ENCODE data around the gene ZBTB12.
A peak's percentile ranks its signal among the peaks of the same experiment; 100 is the strongest.
"Not testable (repeated sequence)": the region's sequence is repeated elsewhere in the genome, so short reads cannot be mapped to it uniquely, and the experiment has no call there.

The ZBTB12 gene

GRCh38 chr6:31874836-31875572 lies 26.9 kb downstream of the ZBTB12 start:
- DNase-seq (ENCODE audit: low read depth in 2 of 2) = no peak

- DNase-seq (ENCODE audit: low read depth in 2 of 2) = no peak
Measured at GRCh38 chr6:31874084-31874670, 27.7 kb downstream of the ZBTB12 start.

GRCh38 chr6:31871046-31871659 lies 30.7 kb downstream of the ZBTB12 start:
- DNase-seq (ENCODE audit: low read depth in 2 of 2) = no peak

DNA sequence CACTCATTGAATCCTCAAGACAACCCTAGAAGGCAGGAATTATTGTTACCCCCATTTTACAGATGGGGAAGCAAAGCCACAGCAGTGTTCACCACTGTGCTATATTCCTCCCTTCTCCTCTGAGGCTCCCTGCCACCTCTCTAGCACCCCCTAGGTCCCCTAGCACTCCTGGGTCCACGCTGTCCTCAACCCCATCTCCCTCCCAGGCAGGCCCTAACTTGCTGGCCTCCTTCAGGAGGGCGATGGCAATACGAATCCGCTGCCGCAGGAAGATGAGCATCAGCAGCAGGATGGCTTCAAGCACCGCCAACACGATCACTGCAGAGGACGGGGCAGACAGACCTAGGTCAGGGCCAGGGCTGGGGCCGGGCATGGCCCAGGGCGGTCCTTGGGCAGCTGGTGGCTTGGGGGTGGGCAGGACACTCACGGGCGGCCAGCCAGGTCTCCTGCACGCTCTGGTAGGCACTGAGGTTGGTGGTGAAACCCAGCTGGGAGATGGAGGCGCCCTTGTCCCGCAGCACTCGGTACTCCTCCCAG lies 31.4 kb downstream of the ZBTB12 start:
- no peak for DNase-seq (ENCODE audit: low read depth in 2 of 2)

DNA sequence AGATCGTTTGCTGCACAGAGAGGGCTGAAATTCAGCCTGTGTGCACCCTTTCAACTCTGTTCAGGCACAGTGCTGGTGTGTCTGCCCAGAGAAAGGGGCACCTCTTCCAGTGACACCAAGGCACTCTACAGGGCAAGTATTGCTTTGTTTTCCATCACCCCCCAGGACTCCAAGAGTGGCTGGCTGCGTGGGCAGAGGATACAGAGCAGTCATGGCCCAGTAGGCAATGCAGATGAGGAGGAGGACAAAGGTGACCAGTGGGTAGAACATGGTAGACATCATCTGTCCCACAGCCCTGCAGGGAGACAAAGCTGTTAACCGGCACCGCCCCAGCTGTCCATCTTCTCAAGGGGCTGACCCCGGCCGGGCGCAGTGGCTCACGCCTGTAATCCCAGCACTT lies 32.5 kb downstream of the ZBTB12 start:
- DNase-seq (ENCODE audit: low read depth in 2 of 2) = no peak

GRCh38 chr6:31868658-31868971 lies 33.3 kb downstream of the ZBTB12 start:
- DNase-seq (ENCODE audit: low read depth in 2 of 2) = not testable (repeated sequence)

GRCh38 chr6:31865205-31866118 lies 36.4 kb downstream of the ZBTB12 start:
- no peak for DNase-seq (ENCODE audit: low read depth in 2 of 2)

DNA sequence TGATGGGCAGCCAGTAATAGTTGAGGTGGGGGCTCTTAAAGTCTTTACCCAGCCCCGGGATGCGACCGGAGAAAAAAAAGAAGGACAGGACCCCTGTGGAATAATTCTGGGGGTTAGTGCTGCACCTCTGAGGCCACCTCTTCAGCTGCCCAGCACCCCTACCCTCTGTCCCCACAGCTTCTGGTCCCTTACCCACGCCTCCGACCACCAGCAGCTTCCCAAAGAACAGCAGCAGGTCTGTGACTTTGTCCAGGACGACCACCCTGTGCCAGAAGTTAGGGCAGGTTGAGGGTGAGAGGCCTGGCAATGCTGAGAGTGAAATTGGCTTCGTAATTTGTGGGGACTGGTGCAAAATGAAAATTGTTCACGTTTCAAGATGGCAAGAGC lies 37.1 kb downstream of the ZBTB12 start:
- no peak for DNase-seq (ENCODE audit: low read depth in 2 of 2)

DNA sequence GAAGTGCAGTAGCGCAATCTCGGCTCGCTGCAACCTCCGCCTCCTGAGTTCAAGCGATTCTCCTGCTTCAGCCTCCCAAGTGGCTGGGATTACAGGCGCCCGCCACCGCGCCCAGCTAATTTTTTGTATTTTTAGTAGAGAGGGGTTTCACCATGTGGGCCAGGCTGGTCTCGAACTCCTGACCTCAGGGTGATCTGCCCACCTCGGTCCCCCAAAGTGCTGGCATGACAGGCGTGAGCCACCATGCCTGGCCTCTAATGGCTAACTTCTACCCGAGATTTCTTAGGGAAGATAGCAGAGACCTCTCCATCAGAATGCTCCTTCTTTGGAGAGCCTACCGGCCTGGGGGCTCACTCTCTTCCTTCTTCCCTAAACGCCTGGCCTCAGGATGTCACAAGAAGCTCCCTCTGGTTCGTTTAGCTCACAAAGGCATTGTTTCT lies 37.7 kb downstream of the ZBTB12 start:
- not testable (repeated sequence) for DNase-seq (ENCODE audit: low read depth in 2 of 2)

- peak; percentile 99 to 100 for DNase-seq (ENCODE audit: low read depth in 2 of 2)
Measured at GRCh38 chr6:31862344-31863235, 39.3 kb downstream of the ZBTB12 start, which contains the start of gene NEU1. NEU1 (minus strand) TSS chr6:31862821; CDS start chr6:31862776, 45 bp downstream.

DNA sequence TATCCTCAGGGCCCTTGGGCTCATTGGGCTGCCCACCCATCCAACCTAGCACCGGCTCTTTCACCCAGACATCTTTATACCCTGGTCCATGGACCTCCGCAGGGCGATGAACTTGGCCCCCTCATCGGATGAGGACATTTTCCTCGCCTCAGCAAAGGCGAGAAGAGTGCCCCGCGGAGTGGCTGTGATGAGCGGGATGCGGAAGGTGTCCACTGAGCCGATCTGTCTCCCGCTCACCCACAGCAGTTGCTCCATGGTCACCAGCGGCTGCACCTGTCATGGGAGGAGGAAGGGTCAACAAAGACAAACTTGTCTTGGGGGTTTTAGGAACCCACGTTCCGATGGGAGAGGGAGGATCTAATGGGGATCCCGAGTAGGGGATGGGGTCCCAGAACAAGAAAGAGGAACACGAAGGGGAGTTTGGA lies 40.0 kb downstream of the ZBTB12 start:
- no peak for DNase-seq (ENCODE audit: low read depth in 2 of 2)

DNA sequence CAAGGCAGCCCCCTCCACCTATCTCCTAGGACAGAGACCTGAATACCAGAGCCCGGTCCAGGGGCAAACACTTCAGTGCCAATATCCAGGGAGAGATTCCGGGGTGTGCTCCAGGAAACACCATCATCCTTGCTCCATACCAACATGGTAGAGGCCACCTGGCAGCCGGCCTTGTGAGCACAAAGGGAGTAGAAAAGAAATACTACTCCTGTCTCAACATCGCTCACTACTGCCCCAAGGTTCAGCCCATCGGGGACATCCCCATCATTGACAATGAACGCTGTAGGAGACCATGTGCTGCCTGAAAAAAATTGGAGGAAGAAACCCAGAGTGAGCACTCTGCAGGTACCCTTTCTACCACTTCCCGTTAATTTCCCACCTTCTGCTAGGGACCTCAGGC lies 40.7 kb downstream of the ZBTB12 start:
- no peak for DNase-seq (ENCODE audit: low read depth in 2 of 2)

DNA sequence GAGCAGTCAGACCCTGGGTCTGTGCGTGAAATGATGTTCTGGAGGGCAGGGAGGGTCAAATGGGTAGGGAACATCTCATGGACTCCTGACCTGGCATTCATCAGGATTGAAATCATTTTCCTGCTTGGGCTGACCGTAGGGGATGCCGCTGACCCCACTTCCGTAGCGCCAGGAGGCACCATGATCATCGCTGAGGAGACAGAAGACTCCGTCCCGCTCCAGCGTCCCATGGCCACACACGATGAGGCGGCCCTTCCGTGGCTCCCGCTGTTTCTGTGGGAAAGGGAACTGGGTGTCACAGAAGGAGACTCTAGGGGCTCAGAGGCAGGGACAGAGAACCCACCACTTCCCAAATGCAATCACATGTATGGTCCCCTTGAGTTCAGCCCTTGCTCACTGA lies 41.5 kb downstream of the ZBTB12 start:
- DNase-seq (ENCODE audit: low read depth in 2 of 2) = no peak

GRCh38 chr6:31859923-31860322 lies 42.0 kb downstream of the ZBTB12 start:
- no peak for DNase-seq (ENCODE audit: low read depth in 2 of 2)

GRCh38 chr6:31858707-31859106 lies 43.2 kb downstream of the ZBTB12 start:
- DNase-seq (ENCODE audit: low read depth in 2 of 2) = no peak

DNA sequence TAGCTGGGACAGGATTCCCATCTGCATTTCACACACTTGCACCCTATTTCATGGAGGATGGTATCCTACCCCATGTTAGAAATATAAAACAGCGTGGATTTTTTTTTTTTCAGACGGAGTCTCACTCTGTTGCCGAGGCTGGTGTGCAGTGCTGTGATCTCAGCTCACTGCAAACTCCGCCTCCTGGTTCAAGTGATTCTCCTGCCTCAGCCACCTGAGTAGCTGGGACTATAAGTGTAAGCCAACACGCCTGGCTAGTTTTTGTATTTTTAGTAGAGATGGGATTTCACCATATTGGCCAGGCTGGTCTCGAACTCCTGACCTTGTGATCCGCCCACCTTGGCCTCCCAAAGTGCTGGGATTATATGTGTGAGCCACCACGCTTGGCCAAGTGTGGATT lies 44.1 kb downstream of the ZBTB12 start:
- DNase-seq (ENCODE audit: low read depth in 2 of 2) = not testable (repeated sequence)

DNA sequence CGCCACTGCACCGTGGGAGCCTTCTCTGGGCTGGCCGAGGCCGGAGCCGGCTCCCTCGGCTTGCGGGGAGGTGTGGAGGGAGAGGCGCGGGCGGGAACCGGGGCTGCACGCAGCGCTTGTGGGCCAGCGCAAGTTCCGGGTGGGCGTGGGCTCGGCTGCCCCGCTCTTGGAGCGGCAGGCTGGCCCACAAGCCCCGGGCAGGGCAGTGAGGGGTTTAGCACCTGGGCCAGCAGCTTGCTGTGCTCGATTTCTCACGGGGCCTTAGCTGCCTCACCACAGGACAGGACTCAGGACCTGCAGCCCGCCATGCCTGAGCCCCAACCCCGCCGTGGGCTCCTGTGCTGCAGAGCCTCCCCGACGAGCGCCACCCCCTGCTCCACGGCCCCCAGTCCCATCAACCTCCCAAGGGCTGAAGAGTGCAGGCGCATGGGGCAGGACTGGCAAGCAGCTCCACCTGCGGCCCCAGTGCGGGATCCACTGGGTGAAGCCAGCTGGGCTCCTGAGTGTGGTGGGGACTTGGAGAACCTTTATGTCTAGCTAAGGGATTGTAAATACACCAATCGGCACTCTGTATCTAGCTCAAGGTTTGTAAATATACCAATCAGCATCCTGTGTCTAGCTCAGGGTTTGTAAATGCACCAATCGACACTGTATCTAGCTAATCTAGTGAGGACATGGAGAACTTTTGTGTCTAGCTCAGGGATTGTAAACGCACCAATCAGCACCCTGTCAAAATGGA lies 49.7 kb downstream of the ZBTB12 start:
- not testable (repeated sequence) for DNase-seq (ENCODE audit: low read depth in 2 of 2)

DNA sequence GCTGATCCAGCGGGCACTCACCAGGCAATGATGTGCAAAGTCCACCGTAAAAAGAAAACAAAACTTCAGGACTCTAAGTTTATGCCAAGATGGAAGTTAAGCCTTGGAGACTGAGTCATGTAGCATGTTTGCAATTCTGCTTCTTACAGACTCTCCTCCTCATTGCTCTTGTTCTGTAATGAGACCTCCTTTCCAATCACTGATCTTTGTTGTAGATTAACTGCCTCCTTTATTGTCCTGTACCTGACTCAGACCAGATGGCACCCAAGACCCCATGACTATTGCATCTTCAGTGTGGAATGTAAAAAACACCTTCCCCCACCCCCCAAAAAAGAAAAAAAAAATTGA lies 50.4 kb downstream of the ZBTB12 start:
- no peak for DNase-seq (ENCODE audit: low read depth in 2 of 2)

GRCh38 chr6:31850765-31851484 lies 51.0 kb downstream of the ZBTB12 start:
- no peak for DNase-seq (ENCODE audit: low read depth in 2 of 2)
